Kidney (tissue), 14 donors: Measurements from ENCODE around the gene CRIM1. TPM values are rescaled to one million over a fixed set of nuclear protein-coding genes. Genes with fewer than 3 reads are reported as not detected.

Experiments used
- DNase-seq, 5 donors: peaks; one replicate each; pipeline ENCODE4 v3.0.0-alpha.2; 2013 to 2020
- FAIRE-seq: peaks from 2 replicates; lab custom pipeline; 2012; peaks lifted over from hg19 to GRCh38; lab: Jason Lieb, UNC
- H3K27ac ChIP-seq, 2 donors: one replicate each; pipeline ENCODE4 v1.7.0; 2013; ENCODE audit warnings: low read depth in 2 of 2, low read length in 2 of 2, inconsistent platforms in 1 of 2
- H3K27me3 ChIP-seq: one replicate; pipeline ENCODE4 v1.7.1; 2013; ENCODE audit warnings: low read length, inconsistent platforms; ENCODE audit not compliant: control insufficient read depth, insufficient read depth
- H3K36me3 ChIP-seq, 3 donors: one replicate each; pipeline versions ENCODE4 v1.7.0 to v1.7.1; 2013; ENCODE audit warnings: low read length in 3 of 3, control low read depth in 1 of 3, inconsistent platforms in 1 of 3; ENCODE audit not compliant: insufficient read depth in 3 of 3, control insufficient read depth in 2 of 3
- H3K4me1 ChIP-seq, 3 donors: one replicate each; pipeline versions ENCODE4 v1.7.0 to v1.7.1; 2013; ENCODE audit warnings: low read length in 3 of 3, inconsistent platforms in 1 of 3, low read depth in 1 of 3; ENCODE audit not compliant: control insufficient read depth in 2 of 3, insufficient read depth in 2 of 3
- H3K4me3 ChIP-seq, 3 donors: one replicate each; pipeline versions ENCODE4 v1.7.0 to v1.8.1; 2013; ENCODE audit warnings: low read length in 3 of 3, control low read depth in 1 of 3, inconsistent platforms in 1 of 3
- H3K9ac ChIP-seq, 3 donors: one replicate each; pipeline versions ENCODE4 v1.7.0 to v1.7.1; 2013; ENCODE audit warnings: low read length in 3 of 3, control low read depth in 1 of 3, inconsistent platforms in 1 of 3
- H3K9me3 ChIP-seq, 3 donors: one replicate each; pipeline versions ENCODE4 v1.7.0 to v1.7.1; 2013; ENCODE audit warnings: low read length in 3 of 3, control low read depth in 1 of 3, inconsistent platforms in 1 of 3; ENCODE audit not compliant: control insufficient read depth in 2 of 3, insufficient read depth in 1 of 3
- intact Hi-C: fragments of 100-400 bp; cut with DNase I; formaldehyde crosslinking; loops from one replicate; pipeline ENCODE4 v1.11.1; 2022
- polyA plus RNA-seq: library from polyadenylated mRNA; stranded (reverse); fragments of 350-450 nt; fragmentation: Illumina TruSeq; extraction: RNeasy Lipid Tissue Mini Kit (QIAGEN cat#74804); gene quantifications from one replicate; pipeline ENCODE4 v1.2.3, GENCODE V29; 2014; ENCODE audit warnings: low read depth, low replicate concordance; ENCODE audit not compliant: insufficient read depth
- total RNA-seq: library from RNA; stranded (reverse); fragmentation: NEBNext Ultra II Directional; extraction: Animal tissue kit (Norgen Biotek cat#: 25700); gene quantifications from one replicate; pipeline ENCODE4 v1.2.1, GENCODE V29; 2021
- TF ChIP-seq, protein P1 (sequence below): IDR thresholded peaks from 3 replicates; pipeline ENCODE4 v1.5.1; 2012; ENCODE audit warnings: mild to moderate bottlenecking, moderate library complexity, borderline replicate concordance; ENCODE audit not compliant: insufficient read depth; ENCODE audit errors: extremely low read depth
- donor health status: control.
- donor health status: control.
- donor health status: control.
- donor health status: control.
- donor health status: control.
- donor health status: DM: yes; HTN: yes; CAD: no.
- donor health status: Normal renal cell carcinoma (clear cell type).

CRIM1 gene
- total and polyA plus RNA-seq, 2 donors from 2014 or later: 47.2 to 154 TPM

DNA sequence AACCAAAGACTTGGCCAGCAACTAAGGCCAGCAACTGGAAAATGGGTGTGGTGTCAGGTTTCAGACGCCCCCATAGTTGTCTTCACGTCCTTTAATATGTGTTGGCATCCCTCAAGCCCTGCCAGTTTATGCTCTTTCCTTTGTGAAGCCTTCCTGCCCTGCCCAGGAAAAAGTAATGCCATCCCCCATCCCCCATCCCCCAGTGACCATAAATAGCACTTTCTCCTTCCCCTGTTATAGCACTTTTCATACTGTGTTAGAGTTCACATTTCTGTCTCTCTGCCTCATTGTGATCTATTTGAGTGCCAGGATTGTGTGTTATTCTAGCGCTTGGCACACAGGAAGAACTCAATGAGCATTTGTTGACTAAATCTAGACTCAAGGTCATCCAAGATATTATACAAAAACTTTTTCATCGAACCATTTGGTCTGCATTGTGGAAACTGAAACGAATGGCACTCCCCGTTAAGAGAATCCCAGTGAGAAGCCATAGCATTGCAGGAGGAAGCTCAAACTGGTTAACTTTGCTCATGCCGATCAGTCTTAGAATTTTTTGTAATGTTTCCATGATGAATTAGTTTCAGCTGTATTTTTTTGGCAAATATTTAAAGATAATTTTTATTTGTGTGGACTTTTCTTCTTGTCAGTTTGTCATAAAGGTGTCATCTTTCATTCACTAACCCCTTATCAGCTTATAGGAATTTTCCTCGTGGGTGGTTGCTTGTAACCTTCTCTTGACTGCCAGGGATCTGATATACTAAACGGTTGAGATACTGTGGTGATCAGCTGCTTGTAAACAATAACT, 15.7 kb downstream of the CRIM1 start:
- intact Hi-C loops: no loop called here
- Histone ChIP-seq H3K4me3 (no peak overlapping the region), H3K36me3 (no peaks in the 10 kb centered on the region), H3K9ac (no peak overlapping the region), H3K27ac (peak overlapping the region; percentile 35 to 40), H3K9me3 (no peaks in the 10 kb centered on the region), H3K4me1 (peaks cover 21 to 88% (median 48%) of the 10 kb centered on the region in 3 donors), H3K27me3 (no peaks in the 10 kb centered on the region)
- TF ChIP-seq, protein P1, sequence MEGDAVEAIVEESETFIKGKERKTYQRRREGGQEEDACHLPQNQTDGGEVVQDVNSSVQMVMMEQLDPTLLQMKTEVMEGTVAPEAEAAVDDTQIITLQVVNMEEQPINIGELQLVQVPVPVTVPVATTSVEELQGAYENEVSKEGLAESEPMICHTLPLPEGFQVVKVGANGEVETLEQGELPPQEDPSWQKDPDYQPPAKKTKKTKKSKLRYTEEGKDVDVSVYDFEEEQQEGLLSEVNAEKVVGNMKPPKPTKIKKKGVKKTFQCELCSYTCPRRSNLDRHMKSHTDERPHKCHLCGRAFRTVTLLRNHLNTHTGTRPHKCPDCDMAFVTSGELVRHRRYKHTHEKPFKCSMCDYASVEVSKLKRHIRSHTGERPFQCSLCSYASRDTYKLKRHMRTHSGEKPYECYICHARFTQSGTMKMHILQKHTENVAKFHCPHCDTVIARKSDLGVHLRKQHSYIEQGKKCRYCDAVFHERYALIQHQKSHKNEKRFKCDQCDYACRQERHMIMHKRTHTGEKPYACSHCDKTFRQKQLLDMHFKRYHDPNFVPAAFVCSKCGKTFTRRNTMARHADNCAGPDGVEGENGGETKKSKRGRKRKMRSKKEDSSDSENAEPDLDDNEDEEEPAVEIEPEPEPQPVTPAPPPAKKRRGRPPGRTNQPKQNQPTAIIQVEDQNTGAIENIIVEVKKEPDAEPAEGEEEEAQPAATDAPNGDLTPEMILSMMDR: no peak
- FAIRE-seq (no peak), DNase-seq (no peak)

DNA sequence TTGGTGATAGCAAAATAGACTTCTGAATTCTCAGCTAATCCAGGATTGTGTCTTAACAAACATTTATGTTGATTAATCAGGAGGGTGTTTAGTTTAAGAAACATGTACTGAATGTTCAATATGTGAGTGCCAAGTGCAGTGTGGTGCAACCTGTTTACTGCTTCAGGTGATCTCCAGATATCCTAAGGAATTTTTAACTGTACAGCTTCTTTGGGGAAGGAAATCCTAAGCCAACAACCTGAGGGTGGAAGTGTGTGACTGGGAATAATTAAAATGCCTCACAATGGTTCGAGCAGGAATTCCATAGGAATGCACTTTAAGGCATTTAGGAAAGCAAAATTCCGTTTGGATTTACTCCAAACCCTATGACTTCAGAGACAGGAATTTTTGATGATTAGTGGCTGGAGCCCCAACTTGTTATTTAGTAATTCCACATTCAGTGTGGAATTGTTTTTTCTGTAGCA, 16.4 kb downstream of the CRIM1 start:
- Histone ChIP-seq H3K9me3 (no peaks in the 10 kb centered on the region), H3K36me3 (no peaks in the 10 kb centered on the region), H3K4me3 (no peak overlapping the region), H3K27ac (peak overlapping the region; percentile 35 to 40), H3K4me1 (peaks cover 23 to 88% (median 50%) of the 10 kb centered on the region in 3 donors), H3K27me3 (no peaks in the 10 kb centered on the region), H3K9ac (no peak overlapping the region)
- TF ChIP-seq, protein P1: no peak
- DNase-seq: peak in 2 of 5 donors; percentile 72 to 86
- no peak for FAIRE-seq
- intact Hi-C loops: no loop called here

DNA sequence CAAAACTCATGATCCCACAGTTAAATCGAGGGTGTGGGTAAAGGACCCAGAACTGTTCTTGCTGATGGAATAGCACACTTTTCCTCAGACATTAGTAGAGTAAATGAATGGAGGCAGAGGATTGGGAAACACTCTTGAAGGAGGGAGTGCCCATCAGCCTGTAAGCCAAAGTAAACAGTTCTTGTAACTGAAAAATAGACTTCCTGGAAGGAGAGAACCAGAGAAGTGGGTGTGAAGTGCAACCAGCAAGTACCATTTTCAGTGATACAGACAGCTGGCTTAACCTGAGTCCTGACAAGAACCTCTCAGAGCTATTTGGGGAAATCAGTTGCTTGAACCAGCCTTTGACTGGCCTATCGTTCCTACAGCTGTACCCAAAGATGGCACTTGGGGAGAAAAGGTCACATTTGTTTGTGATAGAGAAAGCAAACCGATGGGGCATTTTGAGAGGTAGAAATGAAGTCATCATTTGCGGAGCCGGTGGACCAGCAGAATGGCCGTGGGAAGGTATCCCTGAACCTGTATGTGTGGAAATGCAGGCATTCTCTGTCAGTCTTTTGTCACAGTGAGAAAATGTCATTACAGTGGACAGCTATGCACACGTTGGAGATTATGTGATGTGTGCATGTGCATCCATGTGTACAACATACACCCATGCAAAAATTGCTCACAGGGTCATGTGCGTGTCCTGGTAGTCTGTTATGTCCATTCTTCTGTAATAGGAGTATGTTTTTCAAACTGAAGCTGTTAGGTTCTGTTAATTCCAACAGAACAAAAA, 17.8 kb downstream of the CRIM1 start:
- Histone ChIP-seq H3K9ac (no peak overlapping the region), H3K27me3 (no peaks in the 10 kb centered on the region), H3K9me3 (no peaks in the 10 kb centered on the region), H3K27ac (peak overlapping the region; percentile 16 to 61), H3K36me3 (no peaks in the 10 kb centered on the region), H3K4me1 (peaks cover 16 to 83% (median 40%) of the 10 kb centered on the region in 3 donors), H3K4me3 (no peak overlapping the region)
- TF ChIP-seq, protein P1: no peak
- DNase-seq (no peak), FAIRE-seq (no peak)
- intact Hi-C loops: no loop called here
